ENCODE measurements around the gene SLC35F1.

SLC35F1 gene

DNA sequence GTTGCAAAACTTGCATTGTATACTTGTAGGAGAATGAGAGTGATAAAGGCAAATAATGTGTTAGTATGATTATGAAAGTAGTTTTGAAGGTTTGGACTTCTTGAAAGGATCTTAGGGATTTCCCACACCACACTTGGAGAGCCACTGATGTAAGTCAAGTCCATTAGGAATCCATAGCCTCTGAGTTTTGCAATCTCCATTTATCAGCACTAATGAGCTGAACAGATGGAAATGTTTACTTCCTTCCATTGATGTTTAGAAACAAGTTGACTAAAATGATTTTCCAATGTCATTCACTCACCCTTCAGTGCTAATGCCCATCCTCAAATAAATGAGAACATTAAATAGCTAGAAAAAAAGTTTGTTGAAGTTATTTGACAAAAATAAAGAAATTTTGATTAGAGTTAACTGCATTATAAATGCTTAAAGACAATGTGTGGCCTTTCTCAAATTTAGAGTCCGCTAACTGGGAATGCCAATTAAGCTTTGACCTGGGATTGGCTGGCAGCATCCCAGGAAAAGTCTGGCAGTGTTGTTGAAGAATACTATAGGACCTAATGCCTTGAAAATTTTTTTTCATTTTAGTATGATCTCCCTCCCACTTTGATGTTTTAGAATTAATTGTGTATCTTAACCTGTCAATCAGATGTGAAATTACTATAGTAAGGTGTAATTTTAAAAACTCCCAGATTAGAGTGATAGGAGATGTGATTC is 68.0 kb downstream of the SLC35F1 start:
- ChIA-PET POLR2A (no interaction called here), CTCF (interaction anchor here (0.7 to 4.3 kb wide), 13 partner anchors 10 to 1136 kb away, joined by 3 to 26 read pairs (median 4); no protein-coding TSS in a partner anchor)
- TF ChIP-seq, protein P1, sequence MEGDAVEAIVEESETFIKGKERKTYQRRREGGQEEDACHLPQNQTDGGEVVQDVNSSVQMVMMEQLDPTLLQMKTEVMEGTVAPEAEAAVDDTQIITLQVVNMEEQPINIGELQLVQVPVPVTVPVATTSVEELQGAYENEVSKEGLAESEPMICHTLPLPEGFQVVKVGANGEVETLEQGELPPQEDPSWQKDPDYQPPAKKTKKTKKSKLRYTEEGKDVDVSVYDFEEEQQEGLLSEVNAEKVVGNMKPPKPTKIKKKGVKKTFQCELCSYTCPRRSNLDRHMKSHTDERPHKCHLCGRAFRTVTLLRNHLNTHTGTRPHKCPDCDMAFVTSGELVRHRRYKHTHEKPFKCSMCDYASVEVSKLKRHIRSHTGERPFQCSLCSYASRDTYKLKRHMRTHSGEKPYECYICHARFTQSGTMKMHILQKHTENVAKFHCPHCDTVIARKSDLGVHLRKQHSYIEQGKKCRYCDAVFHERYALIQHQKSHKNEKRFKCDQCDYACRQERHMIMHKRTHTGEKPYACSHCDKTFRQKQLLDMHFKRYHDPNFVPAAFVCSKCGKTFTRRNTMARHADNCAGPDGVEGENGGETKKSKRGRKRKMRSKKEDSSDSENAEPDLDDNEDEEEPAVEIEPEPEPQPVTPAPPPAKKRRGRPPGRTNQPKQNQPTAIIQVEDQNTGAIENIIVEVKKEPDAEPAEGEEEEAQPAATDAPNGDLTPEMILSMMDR (IDR thresholded peaks at IDR 0.05; ENCODE audit: control extremely low read depth, extremely low read depth, low read depth, missing control alignments): no peak
- no peak for DNase-seq (ENCODE audit: extremely low spot score)

DNA sequence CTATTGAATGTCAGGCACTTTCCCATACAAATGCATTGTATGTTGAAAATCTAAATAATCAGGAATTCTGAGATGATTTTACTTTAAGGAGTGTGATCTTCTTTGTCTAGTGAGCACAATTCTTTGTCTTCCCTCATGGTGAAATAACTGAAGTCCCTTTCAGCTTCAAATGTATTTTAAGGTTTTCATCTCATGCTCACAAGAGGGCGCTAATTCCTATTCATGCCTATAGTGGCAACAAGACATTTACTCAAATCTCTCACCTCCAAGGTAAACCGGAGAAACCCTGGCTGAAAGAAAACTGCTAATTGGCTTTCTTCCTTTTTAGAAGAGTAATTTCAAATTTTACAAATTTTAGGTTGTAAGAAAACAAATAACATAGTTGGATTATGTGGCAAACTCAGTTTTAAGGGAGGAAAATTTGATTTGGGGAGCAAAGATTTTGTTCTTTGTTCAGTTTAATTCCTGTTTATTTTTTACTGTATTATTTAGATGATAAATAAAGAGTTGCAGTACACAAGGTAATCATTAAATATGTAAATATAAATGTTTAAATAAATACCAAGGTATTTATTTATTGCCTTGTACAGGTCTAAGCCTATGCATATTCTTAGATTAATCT is 69.1 kb downstream of the SLC35F1 start:
- TF ChIP-seq, protein P1 (IDR thresholded peaks at IDR 0.05; ENCODE audit: control extremely low read depth, extremely low read depth, low read depth, missing control alignments): peak; percentile 68
- DNase-seq (ENCODE audit: extremely low spot score): peak; percentile 31
- CTCF ChIA-PET: interaction anchor here (0.6 to 4.3 kb wide), 20 partner anchors 9 to 1135 kb away, joined by 3 to 26 read pairs (median 4); no protein-coding TSS in a partner anchor
- POLR2A ChIA-PET: no interaction called here

DNA sequence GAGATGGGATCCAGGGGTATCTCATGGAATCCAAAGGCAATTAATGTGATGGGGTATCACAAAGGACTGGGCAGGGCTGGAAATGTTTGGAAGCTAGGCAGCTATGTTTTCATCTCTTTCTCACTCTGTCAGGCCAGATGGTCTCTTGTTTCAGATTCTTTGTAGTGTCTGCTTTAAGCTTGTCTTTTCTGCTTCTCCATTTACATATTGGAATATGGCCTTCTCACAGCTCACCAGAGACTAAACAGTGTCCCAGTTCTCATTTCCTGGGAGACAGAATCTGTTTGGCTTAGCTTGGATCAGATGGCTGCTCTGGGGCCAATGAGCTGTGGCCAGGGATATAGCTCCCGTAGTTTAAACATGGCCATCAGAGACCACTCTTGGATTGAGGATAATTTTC is 78.9 kb downstream of the SLC35F1 start:
- TF ChIP-seq, protein P1 (IDR thresholded peaks at IDR 0.05; ENCODE audit: control extremely low read depth, extremely low read depth, low read depth, missing control alignments): no peak
- ChIA-PET POLR2A (no interaction called here), CTCF (interaction anchor here (0.6 to 4.9 kb wide), 4 partner anchors 8 to 306 kb away, joined by 3 to 25 read pairs (median 3); no protein-coding TSS in a partner anchor)
- DNase-seq (ENCODE audit: extremely low spot score): no peak

DNA sequence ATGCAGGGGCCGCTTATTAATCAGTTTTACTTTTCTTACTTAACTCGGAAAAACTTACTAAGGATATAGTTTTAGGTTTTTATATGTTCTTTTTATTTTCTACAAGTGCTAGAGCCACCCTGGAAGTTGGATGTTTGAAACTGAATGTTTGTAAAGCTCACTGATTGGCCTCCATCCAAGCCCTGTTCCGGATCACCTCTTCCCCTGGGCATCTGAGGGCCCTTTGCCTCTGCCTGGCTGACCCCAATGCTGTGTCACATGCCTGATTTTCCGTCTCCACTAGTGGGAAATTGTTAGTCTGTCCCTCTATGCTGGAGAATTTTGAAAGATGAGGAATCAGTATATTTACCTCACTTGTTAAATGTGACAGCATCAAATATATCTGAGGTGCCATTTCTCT is 79.3 kb downstream of the SLC35F1 start:
- DNase-seq (ENCODE audit: extremely low spot score): no peak
- TF ChIP-seq, protein P1 (IDR thresholded peaks at IDR 0.05; ENCODE audit: control extremely low read depth, extremely low read depth, low read depth, missing control alignments): no peak
- CTCF ChIA-PET: interaction anchor here (1.0 to 4.9 kb wide), 2 partner anchors 9 to 12 kb away, joined by 3 to 25 read pairs; no protein-coding TSS in a partner anchor
- POLR2A ChIA-PET: no interaction called here

DNA sequence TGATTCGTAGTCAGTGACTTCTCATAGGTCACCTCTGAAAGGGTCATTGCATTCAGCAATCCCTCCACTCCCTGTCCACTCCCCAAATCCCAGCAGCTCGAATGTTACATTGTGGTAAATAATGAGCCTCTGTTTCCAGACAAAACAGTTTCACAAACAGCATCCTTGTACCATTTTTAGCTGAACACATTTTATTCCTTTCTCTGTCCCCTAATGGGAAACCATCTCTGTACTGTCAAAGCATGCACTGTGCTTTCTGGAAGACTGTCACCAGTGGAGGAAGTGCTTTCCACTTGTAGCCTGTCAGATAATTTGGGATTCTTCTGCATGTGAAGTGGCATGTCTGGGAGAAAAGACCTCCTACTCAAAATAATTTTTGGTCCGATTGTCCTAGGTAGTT is 82.0 kb downstream of the SLC35F1 start:
- TF ChIP-seq, protein P1 (IDR thresholded peaks at IDR 0.05; ENCODE audit: control extremely low read depth, extremely low read depth, low read depth, missing control alignments): no peak
- CTCF ChIA-PET: no interaction called here
- no peak for DNase-seq (ENCODE audit: extremely low spot score)
- POLR2A ChIA-PET: no interaction called here

DNA sequence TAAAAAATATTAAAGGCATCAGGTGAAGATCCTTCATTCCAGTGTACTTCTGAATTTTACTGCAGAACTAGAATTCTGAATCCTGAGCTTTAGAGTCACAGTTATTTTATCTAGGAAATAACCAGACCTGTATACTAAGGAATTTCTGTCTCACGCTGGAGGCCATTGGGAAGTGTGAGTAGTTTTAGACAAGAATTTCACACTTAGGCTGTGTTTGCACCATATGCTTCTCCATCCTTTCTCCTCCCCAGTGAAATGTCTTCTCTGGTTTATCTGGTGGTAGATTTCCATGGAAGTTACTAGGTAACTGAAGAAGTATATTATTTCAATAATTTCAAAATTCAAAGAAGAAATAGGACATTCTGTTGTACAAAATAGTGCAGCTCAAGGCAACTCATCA is 83.1 kb downstream of the SLC35F1 start:
- CTCF ChIA-PET: interaction anchor here (1.2 kb wide), 1 partner anchor 14 kb away, joined by 4 read pairs; no protein-coding TSS in a partner anchor
- TF ChIP-seq, protein P1 (IDR thresholded peaks at IDR 0.05; ENCODE audit: control extremely low read depth, extremely low read depth, low read depth, missing control alignments): no peak
- no peak for DNase-seq (ENCODE audit: extremely low spot score)
- POLR2A ChIA-PET: no interaction called here

Measured in GM10248 (cell line).